GM12878 (cell line): ENCODE data around the gene YJU2. TPM values are rescaled to one million over a fixed set of nuclear protein-coding genes. Genes with fewer than 3 reads are reported as not detected.

ENCODE experiments used
- ATAC-seq: fragments of 200-7000 bp; cut with Tn5 transposase; 3 replicates; pipeline ENCODE4 v1.9.1; 2020; ENCODE audit warnings: mild to moderate bottlenecking, moderate library complexity
- BruUV-seq: library from RNA; stranded (reverse); fragments of 400-500 nt; replicated peaks from 2 replicates; lab custom pipeline; 2021; lab: Mats Ljungman, UMichigan
- CTCF ChIA-PET: fragments of 300-600 bp; sonication (Branson Sonifier 250); formaldehyde crosslinking; extraction: SDS; loops from one replicate; lab custom pipeline; 2021; ENCODE audit warnings: inconsistent platforms; lab: Yijun Ruan, JAX
- POLR2A ChIA-PET: fragments of 350-600 bp; formaldehyde crosslinking; extraction: SDS; loops from one replicate; lab custom pipeline; 2021; ENCODE audit warnings: inconsistent platforms; lab: Charles Lee
- RAD21 ChIA-PET: fragments of 300-600 bp; sonication (Branson Sonifier 250); formaldehyde crosslinking; loops from one replicate; lab custom pipeline; 2023; ENCODE audit warnings: antibody characterized with exemption; ENCODE audit not compliant: unreplicated experiment; lab: Charles Lee
- SMC1A ChIA-PET: fragments of 300-600 bp; sonication (Branson Sonifier 250); formaldehyde crosslinking; loops from one replicate; lab custom pipeline; 2023; ENCODE audit not compliant: unreplicated experiment, uncharacterized antibody; lab: Charles Lee
- DNase-seq: peaks from one replicate; pipeline ENCODE4 v3.0.0-alpha.2; 2011; ENCODE audit warnings: low read depth, low spot score
- FAIRE-seq: peaks from 3 replicates; lab custom pipeline; 2011; peaks lifted over from hg19 to GRCh38; lab: Jason Lieb, UNC
- H2AFZ ChIP-seq: 2 replicates; pipeline ENCODE4 v1.6.0; 2011; ENCODE audit warnings: low read depth, low read length, control low read depth; ENCODE audit not compliant: control insufficient read depth
- H3K27ac ChIP-seq: 2 replicates; pipeline ENCODE4 v1.5.1; 2011; ENCODE audit warnings: control low read depth; ENCODE audit not compliant: control insufficient read depth, insufficient read depth
- H3K27me3 ChIP-seq, 2 experiments: replicated peaks in 1 of 2; 2 replicates each; pipeline versions ENCODE4 v1.6.0 to v1.6.1; 2011; ENCODE audit warnings: low read length in 1 of 2; ENCODE audit not compliant: control insufficient read depth in 2 of 2, insufficient read depth in 2 of 2
- H3K36me3 ChIP-seq, 2 experiments: 2 replicates each; pipeline ENCODE4 v1.5.1; 2011; ENCODE audit warnings: low read length in 1 of 2; ENCODE audit not compliant: control insufficient read depth in 2 of 2, insufficient read depth in 2 of 2
- H3K4me1 ChIP-seq: 2 replicates; pipeline ENCODE4 v1.6.1; 2011; ENCODE audit warnings: mild to moderate bottlenecking, low read length, moderate library complexity, mixed read lengths; ENCODE audit not compliant: control insufficient read depth, insufficient read depth
- H3K4me2 ChIP-seq: 2 replicates; pipeline ENCODE4 v1.6.0; 2011; ENCODE audit warnings: control low read depth; ENCODE audit not compliant: control insufficient read depth, insufficient read depth
- H3K4me3 ChIP-seq: fragments of 200-600 bp; sonication (generic); 2 replicates; pipeline ENCODE4 v1.5.1; 2016
- H3K79me2 ChIP-seq: 2 replicates; pipeline ENCODE4 v1.6.0; 2011; ENCODE audit warnings: low read length; ENCODE audit not compliant: control insufficient read depth, insufficient read depth
- H3K9ac ChIP-seq: 2 replicates; pipeline ENCODE4 v1.8.0; 2011; ENCODE audit warnings: low read length, control low read depth, mixed read lengths; ENCODE audit not compliant: control insufficient read depth, insufficient read depth
- H3K9me3 ChIP-seq: replicated peaks from 3 replicates; pipeline ENCODE4 v1.5.1; 2011; ENCODE audit warnings: mild to moderate bottlenecking, low read length; ENCODE audit not compliant: control insufficient read depth, insufficient read depth
- H4K20me1 ChIP-seq: 2 replicates; pipeline ENCODE4 v1.6.0; 2011; ENCODE audit not compliant: control insufficient read depth, insufficient read depth
- ATF3 ChIP-seq: IDR thresholded peaks from 2 replicates; pipeline ENCODE4 v1.6.1; 2011; ENCODE audit warnings: low read depth, mild to moderate bottlenecking, low read length, moderate library complexity, borderline replicate concordance; ENCODE audit errors: extremely low read depth
- BRCA1 ChIP-seq: IDR thresholded peaks from 2 replicates; pipeline ENCODE4 v1.6.1; 2011; ENCODE audit warnings: low read depth, low read length, improper control_type of control experiment
- E2F8 ChIP-seq: fragments of 450-650 bp; IDR thresholded peaks from 2 replicates; pipeline ENCODE4 v1.6.1; 2018; ENCODE audit warnings: mild to moderate bottlenecking, low read depth, moderate library complexity; ENCODE audit not compliant: partially characterized antibody
- FOXM1 ChIP-seq: IDR thresholded peaks from 2 replicates; pipeline ENCODE4 v1.6.1; 2012; ENCODE audit warnings: low read depth, mild to moderate bottlenecking, inconsistent platforms, low read length, moderate library complexity
- IKZF2 ChIP-seq, 2 experiments: fragments of 450-650 bp; IDR thresholded peaks; 2 replicates each; pipeline ENCODE4 v1.6.1; 2017; ENCODE audit warnings: mild to moderate bottlenecking in 2 of 2, moderate library complexity in 2 of 2
- KAT2A ChIP-seq: conservative IDR thresholded peaks from 2 replicates; pipeline ENCODE4 v1.6.1; 2011; ENCODE audit warnings: low read depth, low read length; ENCODE audit not compliant: control insufficient read depth
- LARP7 ChIP-seq: fragments of 450-650 bp; IDR thresholded peaks from 2 replicates; pipeline ENCODE4 v1.6.1; 2017; ENCODE audit warnings: mild to moderate bottlenecking
- RFX5 ChIP-seq: IDR thresholded peaks from 2 replicates; pipeline ENCODE4 v1.6.1; 2011; ENCODE audit warnings: low read depth, low read length, improper control_type of control experiment
- SRF ChIP-seq, 2 experiments: IDR thresholded peaks; 2 replicates each; pipeline ENCODE4 v1.6.1; 2011; ENCODE audit warnings: low read depth in 2 of 2, low read length in 2 of 2, mild to moderate bottlenecking in 1 of 2, moderate library complexity in 1 of 2
- TCF12 ChIP-seq: IDR thresholded peaks from 2 replicates; pipeline ENCODE4 v1.6.1; 2011; ENCODE audit warnings: low read depth, mild to moderate bottlenecking, low read length
- WRNIP1 ChIP-seq: IDR thresholded peaks from 2 replicates; pipeline ENCODE4 v1.6.1; 2011; ENCODE audit warnings: low read depth, low read length, improper control_type of control experiment, borderline replicate concordance
- ZNF384 ChIP-seq: IDR thresholded peaks from 2 replicates; pipeline ENCODE4 v1.6.1; 2012; ENCODE audit warnings: low read depth, mild to moderate bottlenecking, low read length, improper control_type of control experiment, borderline replicate concordance
- ZNF592 ChIP-seq: fragments of 450-650 bp; IDR thresholded peaks from 2 replicates; pipeline ENCODE4 v1.6.1; 2017; ENCODE audit warnings: mild to moderate bottlenecking, moderate library complexity
- ZSCAN29 ChIP-seq: fragments of 450-650 bp; IDR thresholded peaks from 2 replicates; pipeline ENCODE4 v1.6.1; 2017; ENCODE audit warnings: mild to moderate bottlenecking, moderate library complexity
- ZZZ3 ChIP-seq: IDR thresholded peaks from 2 replicates; pipeline ENCODE4 v1.6.1; 2011; ENCODE audit warnings: low read depth; ENCODE audit not compliant: control insufficient read depth, insufficient read length
- WGBS: methylation state at CpG from one replicate; pipeline ENCODE4 v1.1.6; 2016; ENCODE audit warnings: low lambda C conversion rate; ENCODE audit not compliant: insufficient replicate concordance, insufficient coverage; ENCODE audit errors: missing lambda C conversion rate; 5-methylcytosine and 5-hydroxymethylcytosine counted together
- in situ Hi-C: fragments of 300-500 bp; cut with MboI; formaldehyde crosslinking; loops from 9 replicates; pipeline ENCODE4 v1.14.3; 2018; ENCODE audit warnings: mixed read lengths
- intact Hi-C: fragments of 100-400 bp; cut with micrococcal nuclease; formaldehyde crosslinking; loops from one replicate; pipeline ENCODE4 v1.14.2; 2022; ENCODE audit not compliant: unreplicated experiment
- polyA plus RNA-seq, 11 experiments: library from polyadenylated mRNA; depleted of rRNA in 4 of 11; unstranded in 6 of 11; stranded (reverse) in 5 of 11; fragments of >200 nt; fragmentation: Nextera tagmentation in 4 of 11; fragmentation: Illumina TruSeq in 1 of 11; extraction: Ambion mirVana in 4 of 11; extraction: Trizol in 1 of 11; gene quantifications; 1 replicate in 1 of 11; 2 replicates in 10 of 11; pipeline versions ENCODE4 v1.2.1 to v1.2.3, GENCODE V29; 2011 to 2016; ENCODE audit warnings: inconsistent platforms in 2 of 11, missing spikeins in 2 of 11, low read depth in 1 of 11
- total RNA-seq, 4 experiments: library from RNA; depleted of rRNA in 3 of 4; stranded (reverse); fragments of >200 nt in 3 of 4; fragmentation: Illumina TruSeq in 1 of 4; extraction: Trizol in 1 of 4; gene quantifications; 2 replicates each; pipeline versions ENCODE4 v1.2.1 to v1.2.3, GENCODE V29; 2013 to 2021

Gene YJU2
- total and polyA plus RNA-seq, 10 of the 15 experiments (the other 5 are each of a cell fraction or from before 2014, with no cell fraction given) = 0.26 to 40.7 (median 23.8) TPM

- no peaks in the 10 kb centered on the region for H3K4me1 ChIP-seq
- no peak for DNase-seq
- ChIA-PET POLR2A (no interaction called here), CTCF (no interaction called here), RAD21 (no interaction called here), SMC1A (interaction anchor here (0.6 kb wide), 2 partner anchors 15 to 1142 kb away, joined by 3 read pairs; no protein-coding TSS in a partner anchor)
- H3K4me2 ChIP-seq = no peak overlapping the region
- no peak for FAIRE-seq
- H3K9ac ChIP-seq = no peak overlapping the region
- H3K4me3 ChIP-seq = no peak overlapping the region
- ATAC-seq = no peak
- no peak overlapping the region for H3K27ac ChIP-seq
- TF ChIP-seq LARP7 (no peak), E2F8 (no peak), ZZZ3 (no peak), RFX5 (no peak), ZNF384 (no peak), FOXM1 (no peak), TCF12 (no peak), IKZF2 (IDR thresholded peaks at IDR 0.05) (no peak), ZSCAN29 (no peak), SRF (IDR thresholded peaks at IDR 0.05; ENCODE audit: low read depth in 2 of 2, low read length in 2 of 2) (no peak), WRNIP1 (no peak), ZNF592 (no peak), BRCA1 (no peak), ATF3 (no peak), KAT2A (no peak)
- no peaks in the 10 kb centered on the region for H3K36me3 ChIP-seq
- intact Hi-C loops (no loop called here), in situ Hi-C loops (no loop called here)
- H3K79me2 ChIP-seq = no peaks in the 10 kb centered on the region
- no peaks in the 10 kb centered on the region; the same call in 1 of the 3 replicates for H3K9me3 ChIP-seq
- no peaks in the 10 kb centered on the region for H3K27me3 ChIP-seq
- BruUV-seq = no TSS peak
- no peaks in the 10 kb centered on the region for H4K20me1 ChIP-seq
- H2AFZ ChIP-seq = no peak overlapping the region
- WGBS = 87% methylated on average over 7 of the region's 7 CpGs
These were observed 71.6 kb downstream of the YJU2 start for GRCh38 chr19:4318460-4318859.
